ENCODE data around the gene ASCC2. TPM values are rescaled to one million over a fixed set of nuclear protein-coding genes. Genes with fewer than 3 reads are reported as not detected.
"Not testable (repeated sequence)": the region's sequence is repeated elsewhere in the genome, so short reads cannot be mapped to it uniquely, and the experiment has no call there.

ASCC2 gene
- total RNA-seq, 1 experiment from 2014 or later = 54.9 TPM

DNA sequence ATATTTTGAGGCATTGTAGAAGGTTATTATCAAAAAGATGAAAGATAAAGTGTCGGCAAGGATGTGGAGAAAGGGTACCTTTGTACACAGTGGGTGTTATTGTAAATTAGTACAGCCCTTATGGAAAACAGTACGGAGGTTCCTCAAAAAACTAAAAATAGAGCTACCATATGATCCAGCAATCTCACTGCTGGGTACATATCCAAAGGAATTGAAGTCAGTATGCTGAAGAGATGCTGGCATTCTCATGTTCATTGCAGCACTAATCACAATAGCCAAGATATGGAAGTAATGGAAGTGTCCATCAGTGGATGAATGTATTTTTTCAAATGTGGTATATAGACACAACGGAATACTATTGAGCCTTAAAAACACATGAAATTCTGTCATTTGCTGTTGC, 29.8 kb upstream of the ASCC2 start:
- Histone ChIP-seq H3K27ac (ENCODE audit: low read depth, low read length, poor library complexity, severe bottlenecking) (no peak overlapping the region), H3K4me3 (ENCODE audit: low read depth, low read length, poor library complexity, severe bottlenecking) (no peak overlapping the region), H3K27me3 (replicated peaks; ENCODE audit: insufficient read depth, low read depth, low read length, poor library complexity) (no peaks in the 10 kb centered on the region), H3K36me3 (ENCODE audit: insufficient read depth, low read length, poor library complexity, severe bottlenecking) (no peaks in the 10 kb centered on the region), H3K9me3 (ENCODE audit: low read depth, low read length, poor library complexity, severe bottlenecking) (no peaks in the 10 kb centered on the region), H3K4me1 (ENCODE audit: insufficient read depth, low read length, poor library complexity, severe bottlenecking) (peaks cover 19% of the 10 kb centered on the region)
- no TSS peak for BruUV-seq (replicated peaks)
- CTCF ChIA-PET = no interaction called here
- POLR2A ChIA-PET (ENCODE audit: low non-redundant PET) = no interaction called here
- intact Hi-C loops (cut with micrococcal nuclease; ENCODE audit: unreplicated experiment) = no loop called here
- TF ChIP-seq, protein P1, sequence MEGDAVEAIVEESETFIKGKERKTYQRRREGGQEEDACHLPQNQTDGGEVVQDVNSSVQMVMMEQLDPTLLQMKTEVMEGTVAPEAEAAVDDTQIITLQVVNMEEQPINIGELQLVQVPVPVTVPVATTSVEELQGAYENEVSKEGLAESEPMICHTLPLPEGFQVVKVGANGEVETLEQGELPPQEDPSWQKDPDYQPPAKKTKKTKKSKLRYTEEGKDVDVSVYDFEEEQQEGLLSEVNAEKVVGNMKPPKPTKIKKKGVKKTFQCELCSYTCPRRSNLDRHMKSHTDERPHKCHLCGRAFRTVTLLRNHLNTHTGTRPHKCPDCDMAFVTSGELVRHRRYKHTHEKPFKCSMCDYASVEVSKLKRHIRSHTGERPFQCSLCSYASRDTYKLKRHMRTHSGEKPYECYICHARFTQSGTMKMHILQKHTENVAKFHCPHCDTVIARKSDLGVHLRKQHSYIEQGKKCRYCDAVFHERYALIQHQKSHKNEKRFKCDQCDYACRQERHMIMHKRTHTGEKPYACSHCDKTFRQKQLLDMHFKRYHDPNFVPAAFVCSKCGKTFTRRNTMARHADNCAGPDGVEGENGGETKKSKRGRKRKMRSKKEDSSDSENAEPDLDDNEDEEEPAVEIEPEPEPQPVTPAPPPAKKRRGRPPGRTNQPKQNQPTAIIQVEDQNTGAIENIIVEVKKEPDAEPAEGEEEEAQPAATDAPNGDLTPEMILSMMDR (conservative IDR thresholded peaks at IDR 0.05; ENCODE audit: low read depth, low read length) = no peak
- no peak for TF ChIP-seq EZH2 (IDR thresholded peaks at IDR 0.05; ENCODE audit: borderline replicate concordance, low read depth, low read length, poor library complexity, severe bottlenecking)
- no peak for DNase-seq (ENCODE audit: low spot score)

DNA sequence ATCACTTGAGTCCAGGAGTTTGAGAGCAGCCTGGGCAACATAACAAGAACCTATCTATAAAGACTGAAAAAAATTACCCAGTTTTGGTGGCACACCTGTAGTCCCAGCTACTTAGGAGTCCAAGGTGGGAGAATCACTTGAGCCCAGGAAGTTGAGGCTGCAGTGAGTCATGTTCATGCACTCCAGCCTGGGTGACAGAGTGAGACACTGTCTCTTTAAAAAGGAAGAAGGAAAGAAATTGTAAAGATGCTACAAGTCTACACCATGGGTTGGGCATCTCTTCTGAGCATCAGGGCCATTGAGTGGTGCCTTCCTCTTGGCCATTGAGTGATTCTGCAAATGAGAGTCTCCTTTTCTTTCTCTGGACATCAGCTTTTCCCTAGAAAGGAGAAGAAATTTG, 29.2 kb upstream of the ASCC2 start:
- Histone ChIP-seq H3K9me3 (ENCODE audit: low read depth, low read length, poor library complexity, severe bottlenecking) (no peaks in the 10 kb centered on the region), H3K27me3 (replicated peaks; ENCODE audit: insufficient read depth, low read depth, low read length, poor library complexity) (no peaks in the 10 kb centered on the region), H3K4me3 (ENCODE audit: low read depth, low read length, poor library complexity, severe bottlenecking) (no peak overlapping the region), H3K36me3 (ENCODE audit: insufficient read depth, low read length, poor library complexity, severe bottlenecking) (no peaks in the 10 kb centered on the region), H3K27ac (ENCODE audit: low read depth, low read length, poor library complexity, severe bottlenecking) (no peak overlapping the region), H3K4me1 (ENCODE audit: insufficient read depth, low read length, poor library complexity, severe bottlenecking) (peaks cover 16% of the 10 kb centered on the region)
- CTCF ChIA-PET = no interaction called here
- BruUV-seq (replicated peaks) = no TSS peak
- TF ChIP-seq, protein P1 (conservative IDR thresholded peaks at IDR 0.05; ENCODE audit: low read depth, low read length) = no peak
- TF ChIP-seq EZH2 (IDR thresholded peaks at IDR 0.05; ENCODE audit: borderline replicate concordance, low read depth, low read length, poor library complexity, severe bottlenecking) = no peak
- no peak for DNase-seq (ENCODE audit: low spot score)
- intact Hi-C loops (cut with micrococcal nuclease; ENCODE audit: unreplicated experiment) = no loop called here
- POLR2A ChIA-PET (ENCODE audit: low non-redundant PET) = no interaction called here

DNA sequence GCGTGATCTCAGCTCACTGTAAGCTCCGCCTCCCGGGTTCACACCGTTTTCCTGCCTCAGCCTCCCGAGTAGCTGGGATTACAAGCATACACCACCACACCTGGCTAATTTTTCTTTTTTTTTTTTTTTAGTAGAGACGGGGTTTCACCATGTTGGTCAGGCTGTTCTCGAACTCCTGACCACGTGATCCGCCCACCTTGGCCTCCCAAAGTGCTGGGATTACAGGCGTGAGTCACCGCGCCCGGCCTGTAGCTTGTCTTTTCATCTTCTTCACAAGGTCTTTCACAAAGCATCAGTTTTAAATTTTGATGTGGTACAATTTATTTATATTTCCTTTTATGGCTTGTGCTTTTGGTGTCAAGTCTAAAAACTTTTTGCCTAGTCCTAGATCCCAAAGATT, 27.5 kb upstream of the ASCC2 start:
- H3K27me3 ChIP-seq (replicated peaks; ENCODE audit: insufficient read depth, low read depth, low read length, poor library complexity); H3K4me3 ChIP-seq (ENCODE audit: low read depth, low read length, poor library complexity, severe bottlenecking); BruUV-seq (replicated peaks); H3K36me3 ChIP-seq (ENCODE audit: insufficient read depth, low read length, poor library complexity, severe bottlenecking); intact Hi-C loops (cut with micrococcal nuclease; ENCODE audit: unreplicated experiment); H3K27ac ChIP-seq (ENCODE audit: low read depth, low read length, poor library complexity, severe bottlenecking); DNase-seq (ENCODE audit: low spot score); CTCF ChIA-PET; H3K9me3 ChIP-seq (ENCODE audit: low read depth, low read length, poor library complexity, severe bottlenecking); H3K4me1 ChIP-seq (ENCODE audit: insufficient read depth, low read length, poor library complexity, severe bottlenecking): not testable (repeated sequence)
- POLR2A ChIA-PET (ENCODE audit: low non-redundant PET) = interaction anchor here (0.7 kb wide), 1 partner anchor 57 kb away, joined by 3 read pairs; no protein-coding TSS in a partner anchor

DNA sequence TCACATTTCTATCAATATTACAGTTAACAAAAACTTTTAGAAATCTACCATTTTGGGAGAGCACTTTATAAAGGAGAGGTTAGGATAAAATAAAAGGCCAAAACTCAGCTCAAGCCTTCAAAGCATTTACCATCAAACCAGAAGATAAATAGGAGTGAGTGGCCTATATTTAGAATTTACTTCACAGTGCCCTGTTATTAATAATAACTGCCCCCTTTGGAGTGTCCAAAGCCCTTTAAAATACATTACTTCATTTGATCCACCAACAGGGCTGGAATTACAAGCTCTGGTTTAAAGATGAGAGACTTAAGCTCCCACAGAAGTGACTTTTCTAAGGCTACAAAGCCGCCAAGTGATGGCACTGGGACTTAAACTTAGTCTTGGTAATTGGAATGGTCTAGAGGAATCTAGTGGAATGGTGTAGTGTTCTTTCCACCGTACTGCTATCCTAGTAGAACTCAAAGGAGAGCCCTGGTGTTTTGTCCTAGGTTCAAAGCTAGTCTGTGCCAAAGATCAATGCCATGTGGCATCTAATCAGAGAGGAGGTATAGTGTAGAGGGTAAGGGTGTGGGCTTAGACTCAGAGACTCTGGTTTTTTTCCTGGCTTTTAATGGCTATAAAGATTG, 23.7 kb upstream of the ASCC2 start:
- Histone ChIP-seq H3K4me3 (ENCODE audit: low read depth, low read length, poor library complexity, severe bottlenecking) (no peak overlapping the region), H3K4me1 (ENCODE audit: insufficient read depth, low read length, poor library complexity, severe bottlenecking) (no peaks in the 10 kb centered on the region), H3K27ac (ENCODE audit: low read depth, low read length, poor library complexity, severe bottlenecking) (no peak overlapping the region), H3K9me3 (ENCODE audit: low read depth, low read length, poor library complexity, severe bottlenecking) (no peaks in the 10 kb centered on the region), H3K36me3 (ENCODE audit: insufficient read depth, low read length, poor library complexity, severe bottlenecking) (no peaks in the 10 kb centered on the region), H3K27me3 (replicated peaks; ENCODE audit: insufficient read depth, low read depth, low read length, poor library complexity) (no peaks in the 10 kb centered on the region)
- DNase-seq (ENCODE audit: low spot score) = no peak
- intact Hi-C loops (cut with micrococcal nuclease; ENCODE audit: unreplicated experiment) = no loop called here
- ChIA-PET POLR2A (ENCODE audit: low non-redundant PET) (no interaction called here), CTCF (interaction anchor here (0.6 kb wide), 1 partner anchor 8 kb away, joined by 12 read pairs; no protein-coding TSS in a partner anchor)
- no peak for TF ChIP-seq EZH2 (IDR thresholded peaks at IDR 0.05; ENCODE audit: borderline replicate concordance, low read depth, low read length, poor library complexity, severe bottlenecking)
- TF ChIP-seq, protein P1 (conservative IDR thresholded peaks at IDR 0.05; ENCODE audit: low read depth, low read length) = no peak
- BruUV-seq (replicated peaks) = no TSS peak
